Endothelial cell of umbilical vein (primary cell): ENCODE measurements around the gene WDR37. TPM values are rescaled to one million over a fixed set of nuclear protein-coding genes. Genes with fewer than 3 reads are reported as not detected.

Experiments
- BruUV-seq: library from RNA; stranded (reverse); fragments of 400-500 nt; replicated peaks from 2 replicates; lab custom pipeline; 2021; lab: Mats Ljungman, UMichigan
- CTCF ChIA-PET: fragments of 300-600, 350-600 bp; sonication (Branson Sonifier 250); formaldehyde crosslinking; loops from one replicate; lab custom pipeline; 2021; ENCODE audit warnings: antibody characterized with exemption, inconsistent platforms; lab: Charles Lee
- POLR2A ChIA-PET: fragments of 300-600, 350-600 bp; sonication (Branson Sonifier 250); formaldehyde crosslinking; loops from one replicate; lab custom pipeline; 2021; ENCODE audit warnings: antibody characterized with exemption, inconsistent platforms; lab: Charles Lee
- DNase-seq: peaks from one replicate; pipeline ENCODE4 v3.0.0-alpha.2; 2011; ENCODE audit warnings: low read depth, low spot score
- FAIRE-seq: peaks from 2 replicates; lab custom pipeline; 2011; peaks lifted over from hg19 to GRCh38; lab: Jason Lieb, UNC
- H2AFZ ChIP-seq: 2 replicates; pipeline ENCODE4 v1.6.0; 2012; ENCODE audit warnings: low read depth, low read length, control low read depth, inconsistent platforms
- H3K27ac ChIP-seq: 2 replicates; pipeline ENCODE4 v1.5.1; 2011; ENCODE audit warnings: low read depth, mild to moderate bottlenecking, control low read depth, low read length, moderate library complexity; ENCODE audit not compliant: insufficient read depth
- H3K27me3 ChIP-seq, 2 experiments: 2 replicates each; pipeline versions ENCODE4 v1.6.0 to v1.6.1; 2011; ENCODE audit warnings: low read length in 2 of 2, mixed read lengths in 1 of 2; ENCODE audit not compliant: control insufficient read depth in 2 of 2, insufficient read depth in 2 of 2
- H3K36me3 ChIP-seq, 2 experiments: 2 replicates in 1 of 2; 3 replicates in 1 of 2; pipeline ENCODE4 v1.5.1; 2011; ENCODE audit warnings: low read length in 2 of 2, mild to moderate bottlenecking in 1 of 2, moderate library complexity in 1 of 2; ENCODE audit not compliant: control insufficient read depth in 2 of 2, insufficient read depth in 2 of 2; ENCODE audit errors: extremely low read depth in 1 of 2
- H3K4me1 ChIP-seq: 3 replicates; pipeline ENCODE4 v1.5.1; 2011; ENCODE audit warnings: mild to moderate bottlenecking, low read length; ENCODE audit not compliant: control insufficient read depth, insufficient read depth; ENCODE audit errors: extremely low read depth
- H3K4me2 ChIP-seq: 2 replicates; pipeline ENCODE4 v1.6.1; 2011; ENCODE audit warnings: low read length, control low read depth, mixed read lengths; ENCODE audit not compliant: insufficient read depth
- H3K4me3 ChIP-seq, 3 experiments: fragments of 200-600 bp in 1 of 3; sonication (generic), shearing (Covaris generic) in 1 of 3; replicated peaks in 1 of 3; 2 replicates each; pipeline ENCODE4 v1.5.1; 2011 to 2016; ENCODE audit warnings: control low read depth in 3 of 3, low read length in 3 of 3, mild to moderate bottlenecking in 2 of 3, inconsistent platforms in 1 of 3, low read depth in 1 of 3, moderate library complexity in 1 of 3; ENCODE audit not compliant: insufficient read depth in 1 of 3
- H3K79me2 ChIP-seq: 2 replicates; pipeline ENCODE4 v1.6.0; 2012; ENCODE audit warnings: low read length, inconsistent platforms; ENCODE audit not compliant: control insufficient read depth, insufficient read depth
- H3K9ac ChIP-seq: replicated peaks from 2 replicates; pipeline ENCODE3; 2011; ENCODE audit warnings: low read length, control low read depth; ENCODE audit not compliant: insufficient read depth; ENCODE audit errors: extremely low read depth
- H3K9me1 ChIP-seq: replicated peaks from 3 replicates; pipeline ENCODE4 v1.6.0; 2011; ENCODE audit warnings: mild to moderate bottlenecking, low read length; ENCODE audit not compliant: control insufficient read depth, insufficient read depth; ENCODE audit errors: extremely low read depth
- H3K9me3 ChIP-seq: replicated peaks from 2 replicates; pipeline ENCODE4 v1.5.1; 2012; ENCODE audit warnings: low read length, inconsistent platforms; ENCODE audit not compliant: control insufficient read depth, insufficient read depth
- H4K20me1 ChIP-seq: replicated peaks from 2 replicates; pipeline ENCODE3; 2011; ENCODE audit warnings: mild to moderate bottlenecking, low read length; ENCODE audit not compliant: control insufficient read depth, insufficient read depth; ENCODE audit errors: extremely low read depth
- CTCF ChIP-seq, 2 donors: IDR thresholded peaks; 1 replicate in 1 of 2; 2 replicates in 1 of 2; pipeline ENCODE4 v1.5.1; 2011; ENCODE audit warnings: low read length in 2 of 2, mild to moderate bottlenecking in 2 of 2, moderate library complexity in 2 of 2, control low read depth in 1 of 2, inconsistent platforms in 1 of 2, low read depth in 1 of 2; ENCODE audit not compliant: insufficient read depth in 1 of 2; ENCODE audit errors: extremely low read depth in 1 of 2
- EZH2 ChIP-seq: IDR thresholded peaks from 2 replicates; pipeline ENCODE4 v1.6.1; 2012; ENCODE audit warnings: borderline replicate concordance, low read depth, mild to moderate bottlenecking, moderate library complexity, low read length, inconsistent platforms; ENCODE audit not compliant: severe bottlenecking
- FOS ChIP-seq: IDR thresholded peaks from 2 replicates; pipeline ENCODE4 v1.6.1; 2011; ENCODE audit warnings: mild to moderate bottlenecking, low read length, moderate library complexity, borderline replicate concordance; ENCODE audit not compliant: insufficient read depth
- GATA2 ChIP-seq: IDR thresholded peaks from 2 replicates; pipeline ENCODE4 v1.7.0; 2011; ENCODE audit warnings: low read depth, mild to moderate bottlenecking, moderate library complexity, mixed read lengths, low read length; ENCODE audit not compliant: insufficient read length, insufficient read depth
- JUN ChIP-seq: IDR thresholded peaks from 2 replicates; pipeline ENCODE4 v1.6.1; 2011; ENCODE audit warnings: borderline replicate concordance, low read depth; ENCODE audit not compliant: insufficient read length, insufficient read depth
- MAX ChIP-seq: IDR thresholded peaks from 2 replicates; pipeline ENCODE4 v1.6.1; 2011; ENCODE audit not compliant: insufficient read depth, insufficient read length
- MYC ChIP-seq: IDR thresholded peaks from one replicate; pipeline ENCODE4 v1.6.1; 2011; ENCODE audit warnings: mild to moderate bottlenecking, low read depth, low read length
- POLR2A ChIP-seq: IDR thresholded peaks from 2 replicates; pipeline ENCODE4 v1.6.1; 2012; ENCODE audit warnings: low read depth, mild to moderate bottlenecking, control low read depth, low read length
- POLR2AphosphoS5 ChIP-seq: IDR thresholded peaks from 2 replicates; pipeline ENCODE4 v1.6.1; 2012; ENCODE audit warnings: low read depth, mild to moderate bottlenecking, control low read depth, low read length, moderate library complexity; ENCODE audit not compliant: insufficient read depth
- dilution Hi-C: fragments of 300-500 bp; cut with MboI; formaldehyde crosslinking; loops from one replicate; pipeline ENCODE4 v1.15.0; 2019; ENCODE audit warnings: low sequenced_read_pairs; ENCODE audit not compliant: extremely low pct_ligation_motif_present
- intact Hi-C: fragments of 100-400 bp; cut with micrococcal nuclease; formaldehyde crosslinking; loops from one replicate; pipeline ENCODE4 v1.10.0; 2022
- polyA plus RNA-seq, 4 experiments: library from polyadenylated mRNA; depleted of rRNA in 3 of 4; stranded (reverse) in 3 of 4; unstranded in 1 of 4; fragments of >200 nt; gene quantifications; 2 replicates each; pipeline versions ENCODE4 v1.2.1 to v1.2.3, GENCODE V29; 2011 to 2012; ENCODE audit warnings: missing spikeins in 1 of 4
- total RNA-seq: library from RNA; stranded (reverse); gene quantifications from 2 replicates; pipeline ENCODE4 v1.2.3, GENCODE V29; 2021

WDR37 gene
- total and polyA plus RNA-seq, 2 donors (not counting 3 experiments of a cell fraction or from before 2014, with no cell fraction given) = 21.7 to 25.5 TPM

GRCh38 chr10:1084011-1084950, 28.1 kb downstream of the WDR37 start:
- TF ChIP-seq MAX = no peak
- no peak for TF ChIP-seq FOS
- TF ChIP-seq EZH2 = no peak
- TF ChIP-seq JUN = no peak
- no peak for TF ChIP-seq GATA2
- TF ChIP-seq CTCF (IDR thresholded peaks at IDR 0.05; ENCODE audit: extremely low read depth in 1 of 2, insufficient read depth in 1 of 2, low read depth in 1 of 2, low read length in 2 of 2) = no peak
- no peak for TF ChIP-seq MYC
- no peak for TF ChIP-seq POLR2A
- no peak for TF ChIP-seq POLR2AphosphoS5
- no peak for DNase-seq
- no peak overlapping the region for H3K9ac ChIP-seq
- ChIA-PET POLR2A (no interaction called here), CTCF (no interaction called here)
- H3K27ac ChIP-seq = no peak overlapping the region
- no peaks in the 10 kb centered on the region for H3K9me1 ChIP-seq
- no peaks in the 10 kb centered on the region for H3K4me1 ChIP-seq
- intact Hi-C loops = no loop called here
- H4K20me1 ChIP-seq = no peaks in the 10 kb centered on the region
- H3K79me2 ChIP-seq = peaks cover 1% of the 10 kb centered on the region
- H3K4me3 ChIP-seq = no peak overlapping the region
- no TSS peak for BruUV-seq
- H3K9me3 ChIP-seq = no peaks in the 10 kb centered on the region
- no peak overlapping the region for H3K4me2 ChIP-seq
- H3K27me3 ChIP-seq = no peaks in the 10 kb centered on the region
- no peak overlapping the region for H2AFZ ChIP-seq
- dilution Hi-C loops = no loop called here
- H3K36me3 ChIP-seq = peaks cover 13 to 35% of the 10 kb centered on the region in 2 experiments
- no peak for FAIRE-seq
